Vagina (tissue), 2 donors: ENCODE results near the gene TXNRD2. TPM values are rescaled to one million over a fixed set of nuclear protein-coding genes. Genes with fewer than 3 reads are reported as not detected.

ENCODE experiments used
- DNase-seq, 2 donors: peaks; one replicate each; pipeline ENCODE4 v3.0.0-alpha.2; 2017; ENCODE audit errors: extremely low spot score in 2 of 2
- H3K27ac ChIP-seq: fragments of 200-600 bp; sonication (generic); one replicate; pipeline ENCODE4 v1.5.1; 2019
- H3K27me3 ChIP-seq: fragments of 200-600 bp; sonication (generic); one replicate; pipeline ENCODE4 v1.5.1; 2019
- H3K36me3 ChIP-seq, 2 donors: fragments of 200-600 bp; sonication (generic); one replicate each; pipeline ENCODE4 v1.5.1; 2017 to 2019
- H3K4me1 ChIP-seq: fragments of 200-600 bp; sonication (generic); one replicate; pipeline ENCODE4 v1.5.1; 2019
- H3K4me3 ChIP-seq, 2 donors: fragments of 200-600 bp; sonication (generic); 1 replicate in 1 of 2; 2 replicates in 1 of 2; pipeline ENCODE4 v1.5.1; 2016 to 2019
- H3K9me3 ChIP-seq: fragments of 200-600 bp; sonication (generic); one replicate; pipeline ENCODE4 v1.5.1; 2019
- CTCF ChIP-seq, 3 experiments: fragments of 450-650 bp in 2 of 3; fragments of 200-600 bp in 1 of 3; sonication (generic) in 1 of 3; IDR thresholded peaks; one replicate each; pipeline ENCODE4 v1.5.1; 2017 to 2019; ENCODE audit warnings: antibody characterized with exemption in 3 of 3, mild to moderate bottlenecking in 2 of 3, moderate library complexity in 2 of 3
- POLR2A ChIP-seq, 2 donors: fragments of 450-650 bp; IDR thresholded peaks; one replicate each; pipeline ENCODE4 v1.6.1; 2017; ENCODE audit warnings: antibody characterized with exemption in 2 of 2, mild to moderate bottlenecking in 2 of 2, moderate library complexity in 2 of 2
- POLR2AphosphoS5 ChIP-seq, 2 donors: sonication (generic); formaldehyde crosslinking; IDR thresholded peaks; one replicate each; pipeline ENCODE4 v1.9.0; 2017; ENCODE audit warnings: antibody characterized with exemption in 2 of 2, mild to moderate bottlenecking in 2 of 2, low read depth in 1 of 2; ENCODE audit not compliant: insufficient read depth in 1 of 2
- intact Hi-C: fragments of 100-400 bp; cut with DNase I; formaldehyde crosslinking; loops from one replicate; pipeline ENCODE4 v1.15.1; 2023
- total RNA-seq: library from RNA; depleted of rRNA; stranded (reverse); fragments of >200 nt; gene quantifications from one replicate; pipeline ENCODE4 v1.2.3, GENCODE V29; 2016

Gene TXNRD2
- total RNA-seq, 1 donor from 2014 or later = 13.5 TPM

DNA sequence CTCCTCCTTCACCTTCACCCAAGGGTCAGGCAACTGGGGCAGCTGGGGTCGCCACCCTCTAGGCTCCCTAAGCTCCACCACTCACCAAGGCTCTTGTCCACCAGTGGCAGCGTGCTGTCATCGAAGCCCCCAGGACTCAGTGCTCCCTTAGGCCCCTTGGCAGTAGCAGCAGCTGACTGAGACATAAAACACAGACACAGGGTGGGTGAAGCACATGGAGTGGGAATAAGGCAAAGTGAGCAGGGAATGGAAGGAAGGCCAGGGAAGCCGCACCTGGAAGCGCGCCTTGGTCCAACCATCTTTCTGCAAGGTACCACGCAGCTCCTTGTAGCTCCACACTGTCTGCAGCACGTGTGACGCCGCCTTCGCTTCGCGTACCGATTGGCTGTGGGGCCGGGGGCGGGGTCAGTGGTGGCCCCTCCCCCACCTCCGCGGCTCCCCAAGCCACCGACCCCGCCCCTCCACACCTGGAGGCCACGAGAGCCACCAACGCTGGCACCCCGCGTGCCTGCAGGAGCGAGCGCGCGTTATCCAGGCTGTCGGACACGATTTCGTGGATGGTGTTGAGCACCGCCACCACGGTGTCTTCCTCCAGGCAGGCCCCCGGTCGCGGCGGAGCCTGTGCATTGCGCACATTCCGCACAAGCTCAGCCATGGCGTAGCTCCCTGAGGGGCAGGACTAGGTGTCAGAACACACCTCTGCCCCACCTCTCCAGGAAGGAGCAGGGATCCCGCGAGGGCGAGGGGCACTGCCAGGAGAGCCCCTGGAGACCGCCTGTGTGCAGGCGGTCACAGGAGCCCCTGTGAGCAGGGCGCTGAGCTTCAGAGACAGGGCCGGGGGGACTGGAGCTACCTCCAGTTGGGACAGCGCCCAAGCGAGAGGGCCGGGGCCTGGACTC lies 31.3 kb upstream of the TXNRD2 start:
- TF ChIP-seq POLR2A (IDR thresholded peaks at IDR 0.05) (no peak), POLR2AphosphoS5 (IDR thresholded peaks at IDR 0.05; ENCODE audit: insufficient read depth in 1 of 2, low read depth in 1 of 2) (no peak), CTCF (IDR thresholded peaks at IDR 0.05) (no peak)
- DNase-seq = no peak
- Histone ChIP-seq H3K4me3 (no peak overlapping the region), H3K9me3 (no peaks in the 10 kb centered on the region), H3K27me3 (no peaks in the 10 kb centered on the region), H3K36me3 (peaks cover 0 to 28% of the 10 kb centered on the region in 2 donors), H3K27ac (no peak overlapping the region), H3K4me1 (peaks cover 15% of the 10 kb centered on the region)
- intact Hi-C loops = no loop called here

- Histone ChIP-seq H3K4me1 (peaks cover 15% of the 10 kb centered on the region), H3K9me3 (no peaks in the 10 kb centered on the region), H3K27ac (no peak overlapping the region), H3K27me3 (no peaks in the 10 kb centered on the region), H3K36me3 (peaks cover 0 to 34% of the 10 kb centered on the region in 2 donors), H3K4me3 (no peak overlapping the region)
- intact Hi-C loops = no loop called here
- DNase-seq = no peak
- TF ChIP-seq CTCF (IDR thresholded peaks at IDR 0.05) (no peak), POLR2AphosphoS5 (IDR thresholded peaks at IDR 0.05; ENCODE audit: insufficient read depth in 1 of 2, low read depth in 1 of 2) (no peak), POLR2A (IDR thresholded peaks at IDR 0.05) (no peak)
Measured at GRCh38 chr22:19972251-19972650, 30.6 kb upstream of the TXNRD2 start.

GRCh38 chr22:19971276-19972124 lies 29.9 kb upstream of the TXNRD2 start:
- Histone ChIP-seq H3K27me3 (no peaks in the 10 kb centered on the region), H3K27ac (no peak overlapping the region), H3K36me3 (peaks cover 0 to 38% of the 10 kb centered on the region in 2 donors), H3K9me3 (no peaks in the 10 kb centered on the region), H3K4me1 (peaks cover 15% of the 10 kb centered on the region), H3K4me3 (no peak overlapping the region)
- no peak for DNase-seq
- intact Hi-C loops = loop anchor here (2.0 kb wide), 1 partner anchor 41 kb away; no protein-coding TSS in a partner anchor
- TF ChIP-seq CTCF (IDR thresholded peaks at IDR 0.05) = no peak
- no peak for TF ChIP-seq POLR2A (IDR thresholded peaks at IDR 0.05)
- no peak for TF ChIP-seq POLR2AphosphoS5 (IDR thresholded peaks at IDR 0.05; ENCODE audit: insufficient read depth in 1 of 2, low read depth in 1 of 2)

- Histone ChIP-seq H3K36me3 (peaks cover 0 to 46% of the 10 kb centered on the region in 2 donors), H3K4me1 (peaks cover 15% of the 10 kb centered on the region)
- no peak for DNase-seq
Measured at GRCh38 chr22:19970479-19971275, 29.1 kb upstream of the TXNRD2 start.

More at GRCh38 chr22:19970479-19971275, 29.1 kb upstream of the TXNRD2 start:
- TF ChIP-seq POLR2A (IDR thresholded peaks at IDR 0.05) (no peak), CTCF (IDR thresholded peaks at IDR 0.05) (peak; percentile 55 to 94 (median 59)), POLR2AphosphoS5 (IDR thresholded peaks at IDR 0.05; ENCODE audit: insufficient read depth in 1 of 2, low read depth in 1 of 2) (no peak)
- H3K9me3 ChIP-seq = no peaks in the 10 kb centered on the region
- no peaks in the 10 kb centered on the region for H3K27me3 ChIP-seq
- H3K27ac ChIP-seq = no peak overlapping the region
- H3K4me3 ChIP-seq = no peak overlapping the region
- intact Hi-C loops = loop anchor here (2.0 kb wide), 1 partner anchor 42 kb away; no protein-coding TSS in a partner anchor
